Hepatocyte (in vitro differentiated cells): ENCODE data around the gene PMP22.

Source experiments
- EZH2phosphoT487 ChIP-seq: fragments of 200-600 bp; sonication (generic); IDR thresholded peaks from one replicate; pipeline ENCODE4 v1.6.1; 2018; ENCODE audit warnings: antibody characterized with exemption, mild to moderate bottlenecking, low read depth, moderate library complexity; ENCODE audit not compliant: unreplicated experiment, severe bottlenecking
- TF ChIP-seq, protein P1 (sequence below): fragments of 200-600 bp; sonication (generic); IDR thresholded peaks from 2 replicates; pipeline ENCODE4 v1.5.1; 2016; ENCODE audit warnings: antibody characterized with exemption, mild to moderate bottlenecking; ENCODE audit not compliant: poor library complexity

GRCh38 chr17:15293558-15293957, 28.4 kb upstream of the PMP22 start:
- TF ChIP-seq, protein P1, sequence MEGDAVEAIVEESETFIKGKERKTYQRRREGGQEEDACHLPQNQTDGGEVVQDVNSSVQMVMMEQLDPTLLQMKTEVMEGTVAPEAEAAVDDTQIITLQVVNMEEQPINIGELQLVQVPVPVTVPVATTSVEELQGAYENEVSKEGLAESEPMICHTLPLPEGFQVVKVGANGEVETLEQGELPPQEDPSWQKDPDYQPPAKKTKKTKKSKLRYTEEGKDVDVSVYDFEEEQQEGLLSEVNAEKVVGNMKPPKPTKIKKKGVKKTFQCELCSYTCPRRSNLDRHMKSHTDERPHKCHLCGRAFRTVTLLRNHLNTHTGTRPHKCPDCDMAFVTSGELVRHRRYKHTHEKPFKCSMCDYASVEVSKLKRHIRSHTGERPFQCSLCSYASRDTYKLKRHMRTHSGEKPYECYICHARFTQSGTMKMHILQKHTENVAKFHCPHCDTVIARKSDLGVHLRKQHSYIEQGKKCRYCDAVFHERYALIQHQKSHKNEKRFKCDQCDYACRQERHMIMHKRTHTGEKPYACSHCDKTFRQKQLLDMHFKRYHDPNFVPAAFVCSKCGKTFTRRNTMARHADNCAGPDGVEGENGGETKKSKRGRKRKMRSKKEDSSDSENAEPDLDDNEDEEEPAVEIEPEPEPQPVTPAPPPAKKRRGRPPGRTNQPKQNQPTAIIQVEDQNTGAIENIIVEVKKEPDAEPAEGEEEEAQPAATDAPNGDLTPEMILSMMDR = no peak
- no peak for TF ChIP-seq EZH2phosphoT487
